Endothelial cell of hepatic sinusoid (primary cell): ENCODE measurements around the gene KIRREL3.
"Not testable (repeated sequence)": the region's sequence is repeated elsewhere in the genome, so short reads cannot be mapped to it uniquely, and the experiment has no call there.

Experiments used
- in situ Hi-C: cut with HindIII; loops from 2 replicates; pipeline ENCODE4 v1.10.0; 2017; ENCODE audit warnings: low sequenced_read_pairs

Gene KIRREL3

GRCh38 chr11:126384449-126385070 lies 616.0 kb downstream of the KIRREL3 start:
- in situ Hi-C loops = no loop called here

GRCh38 chr11:126383339-126384335 lies 616.9 kb downstream of the KIRREL3 start:
- in situ Hi-C loops = no loop called here

- in situ Hi-C loops = not testable (repeated sequence)
Observed at GRCh38 chr11:126382641-126383040, 617.9 kb downstream of the KIRREL3 start.

GRCh38 chr11:126381960-126382359 lies 618.6 kb downstream of the KIRREL3 start:
- in situ Hi-C loops = not testable (repeated sequence)

GRCh38 chr11:126380909-126381308 lies 619.7 kb downstream of the KIRREL3 start:
- in situ Hi-C loops = no loop called here

- in situ Hi-C loops = no loop called here
Observed at GRCh38 chr11:126378763-126379162, 621.8 kb downstream of the KIRREL3 start.

- in situ Hi-C loops = no loop called here
Observed at GRCh38 chr11:126375726-126376125, 624.8 kb downstream of the KIRREL3 start.

- in situ Hi-C loops = not testable (repeated sequence)
Observed at GRCh38 chr11:126374562-126375300, 625.8 kb downstream of the KIRREL3 start.

- in situ Hi-C loops = not testable (repeated sequence)
Observed at GRCh38 chr11:126373389-126374066, 627.0 kb downstream of the KIRREL3 start.
